Activated CD8-positive, alpha-beta memory T cell treated with anti-CD3 and anti-CD28 coated beads, Interleukin-2, amount 10 ng/mL, durations not matched to agents 7 days and 5 days (primary cell): ENCODE measurements around the gene PIK3R3. TPM values are rescaled to one million over a fixed set of nuclear protein-coding genes. Genes with fewer than 3 reads are reported as not detected.
"Not testable (repeated sequence)": the region's sequence is repeated elsewhere in the genome, so short reads cannot be mapped to it uniquely, and the experiment has no call there.

Source experiments
- ATAC-seq: fragments of 150-1000 bp; cut with Tn5 transposase; one replicate; pipeline ENCODE4 v1.10.0; 2021; ENCODE audit warnings: moderate library complexity
- CTCF ChIA-PET: fragments of 350-600 bp; sonication (Branson Sonifier 250); formaldehyde crosslinking; loops from one replicate; lab custom pipeline; 2021; ENCODE audit warnings: antibody characterized with exemption; lab: Charles Lee
- DNase-seq: peaks from one replicate; pipeline ENCODE4 v3.0.0-alpha.2; 2020
- H3K27ac Mint-ChIP-seq: one replicate; pipeline ENCODE4 v1.8.0; 2021; ENCODE audit warnings: mild to moderate bottlenecking, mixed read lengths
- H3K27me3 Mint-ChIP-seq: one replicate; pipeline ENCODE4 v1.8.0; 2021; ENCODE audit warnings: mixed read lengths
- H3K36me3 Mint-ChIP-seq: one replicate; pipeline ENCODE4 v1.8.0; 2021; ENCODE audit warnings: mild to moderate bottlenecking, mixed read lengths
- H3K4me1 Mint-ChIP-seq: one replicate; pipeline ENCODE4 v1.8.0; 2021; ENCODE audit warnings: mixed read lengths
- H3K4me3 Mint-ChIP-seq: one replicate; pipeline ENCODE4 v1.8.0; 2021; ENCODE audit warnings: mild to moderate bottlenecking, moderate library complexity, mixed read lengths
- H3K9me3 Mint-ChIP-seq: one replicate; pipeline ENCODE4 v1.8.0; 2022; ENCODE audit warnings: low read depth, mixed read lengths
- total RNA-seq, 2 experiments: library from RNA; stranded (reverse); gene quantifications; one replicate each; pipeline ENCODE4 v1.2.3, GENCODE V29; 2021

PIK3R3 gene
- total RNA-seq, 2 experiments from 2014 or later = 6.7 to 9.6 TPM

GRCh38 chr1:46064708-46065107 is 67.7 kb downstream of the PIK3R3 start:
- H3K4me1 Mint-ChIP-seq = peaks cover 27% of the 10 kb centered on the region
- CTCF ChIA-PET = interaction anchor here (1.3 to 2.9 kb wide), 2 partner anchors 28 to 159 kb away, joined by 4 to 10 read pairs; no protein-coding TSS in a partner anchor
- H3K27me3 Mint-ChIP-seq = no peaks in the 10 kb centered on the region
- ATAC-seq (no peak), DNase-seq (no peak)
- peaks cover 15% of the 10 kb centered on the region for H3K36me3 Mint-ChIP-seq
- H3K27ac Mint-ChIP-seq = no peak overlapping the region
- H3K4me3 Mint-ChIP-seq = no peak overlapping the region
- H3K9me3 Mint-ChIP-seq = no peaks in the 10 kb centered on the region

DNA sequence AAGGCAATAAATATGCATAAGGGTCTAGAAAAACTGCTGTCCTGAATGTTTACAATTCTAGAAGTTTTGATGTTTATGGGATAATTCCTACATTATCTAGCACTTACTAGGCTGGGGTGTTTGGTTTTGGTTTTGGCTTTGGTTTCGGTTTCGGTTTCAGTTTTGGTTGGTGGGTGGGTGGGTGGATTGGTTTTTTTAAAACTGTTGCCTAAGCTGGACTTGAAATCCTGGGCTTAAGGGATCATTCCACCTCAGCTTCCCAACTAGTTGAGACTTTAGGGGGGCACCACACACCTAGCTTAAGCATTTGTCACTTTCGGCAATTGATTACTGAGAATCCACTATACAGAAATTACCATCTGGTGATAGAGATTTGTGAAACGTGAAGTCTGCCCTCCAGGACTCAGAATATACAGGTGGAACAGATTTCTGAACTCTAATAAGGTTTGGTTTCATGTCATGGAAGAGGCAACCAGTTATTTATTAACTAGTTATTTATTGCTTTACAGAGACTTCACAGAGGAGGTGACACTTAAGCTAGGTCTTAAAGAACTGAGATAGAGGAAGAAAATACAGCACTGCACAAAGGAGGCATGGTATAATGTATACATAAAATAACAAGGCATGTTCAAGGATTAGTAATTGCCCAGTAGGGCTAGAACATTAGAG is 69.6 kb downstream of the PIK3R3 start:
- peak; percentile 67 for ATAC-seq
- peak; percentile 76 for DNase-seq
- H3K9me3 Mint-ChIP-seq = no peaks in the 10 kb centered on the region
- H3K36me3 Mint-ChIP-seq = peaks cover 19% of the 10 kb centered on the region
- peaks cover 27% of the 10 kb centered on the region for H3K4me1 Mint-ChIP-seq
- no peaks in the 10 kb centered on the region for H3K27me3 Mint-ChIP-seq
- H3K4me3 Mint-ChIP-seq = peak overlapping the region; percentile 29
- peak overlapping the region; percentile 64 for H3K27ac Mint-ChIP-seq
- CTCF ChIA-PET = interaction anchor here (1.2 to 2.9 kb wide), 2 partner anchors 116 to 161 kb away, joined by 3 to 10 read pairs; no protein-coding TSS in a partner anchor

GRCh38 chr1:46061146-46061545 is 71.3 kb downstream of the PIK3R3 start:
- Mint-ChIP-seq H3K27me3 (no peaks in the 10 kb centered on the region), H3K9me3 (no peaks in the 10 kb centered on the region), H3K27ac (no peak overlapping the region), H3K4me3 (no peak overlapping the region), H3K4me1 (peaks cover 27% of the 10 kb centered on the region), H3K36me3 (peaks cover 19% of the 10 kb centered on the region)
- no peak for DNase-seq
- CTCF ChIA-PET = interaction anchor here (1.8 kb wide), 1 partner anchor 186 kb away, joined by 5 read pairs; the partner anchor contains the start of gene RAD54L
- ATAC-seq = no peak

DNA sequence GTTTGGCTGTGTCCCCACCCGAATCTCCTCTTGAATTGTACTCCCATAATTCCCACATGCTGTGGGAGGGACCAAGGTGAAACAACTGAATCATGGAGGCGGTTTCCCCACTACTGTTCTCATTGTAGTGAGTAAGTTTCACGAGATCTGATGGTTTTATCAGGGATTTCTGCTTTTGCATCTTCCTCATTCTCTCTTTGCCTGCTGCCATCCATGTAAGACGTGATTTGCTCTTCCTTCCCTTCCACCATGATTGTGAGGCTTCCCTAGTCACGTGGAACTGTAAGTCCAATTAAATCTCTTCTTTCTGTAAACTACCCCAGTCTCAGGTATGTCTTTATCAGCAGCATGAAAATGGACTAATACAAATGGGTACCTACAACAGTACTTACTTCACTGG is 73.5 kb downstream of the PIK3R3 start:
- Mint-ChIP-seq H3K27me3 (no peaks in the 10 kb centered on the region), H3K4me3 (no peak overlapping the region), H3K36me3 (peaks cover 17% of the 10 kb centered on the region), H3K27ac (no peak overlapping the region), H3K4me1 (peaks cover 16% of the 10 kb centered on the region), H3K9me3 (no peaks in the 10 kb centered on the region)
- CTCF ChIA-PET = no interaction called here
- ATAC-seq = no peak
- no peak for DNase-seq

GRCh38 chr1:46057781-46058180 is 74.6 kb downstream of the PIK3R3 start:
- Mint-ChIP-seq H3K4me3 (no peak overlapping the region), H3K27ac (no peak overlapping the region), H3K9me3 (no peaks in the 10 kb centered on the region), H3K4me1 (peaks cover 8% of the 10 kb centered on the region), H3K27me3 (no peaks in the 10 kb centered on the region), H3K36me3 (peaks cover 14% of the 10 kb centered on the region)
- no peak for ATAC-seq
- CTCF ChIA-PET = no interaction called here
- no peak for DNase-seq

- H3K27ac Mint-ChIP-seq, H3K4me1 Mint-ChIP-seq, ATAC-seq, CTCF ChIA-PET, H3K27me3 Mint-ChIP-seq, H3K4me3 Mint-ChIP-seq, DNase-seq, H3K9me3 Mint-ChIP-seq: not testable (repeated sequence)
- peaks cover 14% of the 10 kb centered on the region for H3K36me3 Mint-ChIP-seq
Measured at GRCh38 chr1:46057215-46057614, 75.2 kb downstream of the PIK3R3 start.

GRCh38 chr1:46056325-46056724 is 76.1 kb downstream of the PIK3R3 start:
- H3K4me3 Mint-ChIP-seq = no peak overlapping the region
- CTCF ChIA-PET = no interaction called here
- DNase-seq (no peak), ATAC-seq (no peak)
- no peak overlapping the region for H3K27ac Mint-ChIP-seq
- no peaks in the 10 kb centered on the region for H3K9me3 Mint-ChIP-seq
- H3K36me3 Mint-ChIP-seq = peaks cover 9% of the 10 kb centered on the region
- H3K4me1 Mint-ChIP-seq = no peaks in the 10 kb centered on the region
- H3K27me3 Mint-ChIP-seq = no peaks in the 10 kb centered on the region

DNA sequence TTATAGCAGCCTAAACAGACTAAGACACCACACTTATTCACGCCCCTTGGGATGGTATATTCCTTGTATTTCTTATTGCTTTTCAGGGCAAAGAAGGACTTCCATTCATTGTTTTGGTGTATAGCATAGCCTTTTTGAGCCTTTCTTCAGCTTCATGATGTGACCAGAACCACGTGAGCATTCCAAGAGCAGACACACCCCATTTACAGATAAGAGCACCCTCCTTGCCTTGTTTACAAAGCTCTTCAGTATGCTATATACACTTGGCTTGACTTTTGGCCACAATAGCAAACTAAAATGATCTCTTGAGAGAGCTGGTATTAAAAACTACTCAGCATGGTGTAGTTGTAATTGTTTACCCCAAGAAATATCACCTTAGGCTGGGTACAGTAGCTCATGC is 78.7 kb downstream of the PIK3R3 start:
- Mint-ChIP-seq H3K27me3 (peaks cover under 1% of the 10 kb centered on the region), H3K4me1 (no peaks in the 10 kb centered on the region), H3K36me3 (no peaks in the 10 kb centered on the region), H3K27ac (no peak overlapping the region), H3K9me3 (no peaks in the 10 kb centered on the region), H3K4me3 (no peak overlapping the region)
- CTCF ChIA-PET = interaction anchor here (0.6 kb wide), 1 partner anchor 11 kb away, joined by 3 read pairs; no protein-coding TSS in a partner anchor
- DNase-seq (no peak), ATAC-seq (no peak)

DNA sequence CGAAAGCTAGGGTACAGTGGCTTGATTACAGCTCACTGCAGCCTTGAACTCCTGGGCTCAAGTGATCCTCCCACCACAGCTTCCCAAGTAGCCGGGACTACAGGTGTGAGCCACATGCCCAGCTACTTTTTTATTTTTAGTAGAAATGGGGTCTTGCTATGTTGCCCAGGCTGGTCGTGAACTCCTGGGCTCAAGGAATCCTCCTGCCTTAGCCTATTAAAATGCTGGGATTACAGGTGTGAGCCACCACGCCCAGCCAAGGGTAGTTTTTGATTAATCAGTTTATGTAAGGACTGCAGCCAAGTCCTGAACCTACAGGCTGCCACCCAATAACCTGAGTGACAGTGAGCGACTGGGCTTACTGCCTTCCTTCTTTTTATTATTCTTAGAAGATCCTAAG is 88.3 kb downstream of the PIK3R3 start:
- Mint-ChIP-seq H3K9me3 (no peaks in the 10 kb centered on the region), H3K36me3 (no peaks in the 10 kb centered on the region), H3K4me3 (no peak overlapping the region), H3K27me3 (peaks cover 3% of the 10 kb centered on the region), H3K27ac (no peak overlapping the region), H3K4me1 (peaks cover 7% of the 10 kb centered on the region)
- CTCF ChIA-PET = interaction anchor here (1.1 kb wide), 1 partner anchor 180 kb away, joined by 3 read pairs; no protein-coding TSS in a partner anchor
- DNase-seq = no peak
- no peak for ATAC-seq

- H3K27ac Mint-ChIP-seq = no peak overlapping the region
- H3K36me3 Mint-ChIP-seq = no peaks in the 10 kb centered on the region
- CTCF ChIA-PET = interaction anchor here (0.6 to 1.1 kb wide), 2 partner anchors 10 to 180 kb away, joined by 3 read pairs; no protein-coding TSS in a partner anchor
- H3K27me3 Mint-ChIP-seq = peaks cover under 1% of the 10 kb centered on the region
- no peaks in the 10 kb centered on the region for H3K9me3 Mint-ChIP-seq
- ATAC-seq (peak; percentile 27), DNase-seq (no peak)
- no peak overlapping the region for H3K4me3 Mint-ChIP-seq
- peaks cover 7% of the 10 kb centered on the region for H3K4me1 Mint-ChIP-seq
Measured at GRCh38 chr1:46043458-46044017, 88.9 kb downstream of the PIK3R3 start.

DNA sequence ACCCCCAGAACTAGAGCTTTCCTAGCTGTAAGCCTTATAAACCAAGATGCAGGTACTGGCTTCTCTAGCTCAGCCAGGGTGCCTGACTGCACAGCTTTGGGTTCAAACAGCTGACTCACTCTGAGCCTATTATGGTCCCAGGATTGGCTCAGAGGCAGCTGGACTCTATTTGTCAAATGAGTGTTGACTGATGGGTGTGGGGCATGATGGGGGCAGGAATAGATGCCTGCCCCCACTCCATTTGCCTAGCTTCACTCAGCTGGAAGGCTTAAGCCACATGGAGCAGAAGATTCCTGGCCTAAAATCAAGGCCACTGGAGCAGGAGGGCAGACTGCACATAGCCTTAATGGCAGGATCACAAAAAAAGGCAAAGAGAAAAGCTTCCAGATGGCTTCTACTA is 90.5 kb downstream of the PIK3R3 start:
- Mint-ChIP-seq H3K27ac (no peak overlapping the region), H3K4me3 (no peak overlapping the region), H3K4me1 (peaks cover 7% of the 10 kb centered on the region), H3K27me3 (no peaks in the 10 kb centered on the region), H3K36me3 (no peaks in the 10 kb centered on the region), H3K9me3 (no peaks in the 10 kb centered on the region)
- CTCF ChIA-PET = interaction anchor here (0.6 to 1.4 kb wide), 3 partner anchors 79 to 177 kb away, joined by 3 read pairs; no protein-coding TSS in a partner anchor
- no peak for ATAC-seq
- DNase-seq = no peak

- Mint-ChIP-seq H3K36me3 (no peaks in the 10 kb centered on the region), H3K9me3 (no peaks in the 10 kb centered on the region), H3K27ac (no peak overlapping the region), H3K4me1 (peaks cover 7% of the 10 kb centered on the region), H3K27me3 (no peaks in the 10 kb centered on the region), H3K4me3 (no peak overlapping the region)
- no peak for DNase-seq
- CTCF ChIA-PET = interaction anchor here (0.6 to 1.4 kb wide), 3 partner anchors 80 to 178 kb away, joined by 3 read pairs; no protein-coding TSS in a partner anchor
- ATAC-seq = no peak
Measured at GRCh38 chr1:46041551-46041950, 90.9 kb downstream of the PIK3R3 start.

DNA sequence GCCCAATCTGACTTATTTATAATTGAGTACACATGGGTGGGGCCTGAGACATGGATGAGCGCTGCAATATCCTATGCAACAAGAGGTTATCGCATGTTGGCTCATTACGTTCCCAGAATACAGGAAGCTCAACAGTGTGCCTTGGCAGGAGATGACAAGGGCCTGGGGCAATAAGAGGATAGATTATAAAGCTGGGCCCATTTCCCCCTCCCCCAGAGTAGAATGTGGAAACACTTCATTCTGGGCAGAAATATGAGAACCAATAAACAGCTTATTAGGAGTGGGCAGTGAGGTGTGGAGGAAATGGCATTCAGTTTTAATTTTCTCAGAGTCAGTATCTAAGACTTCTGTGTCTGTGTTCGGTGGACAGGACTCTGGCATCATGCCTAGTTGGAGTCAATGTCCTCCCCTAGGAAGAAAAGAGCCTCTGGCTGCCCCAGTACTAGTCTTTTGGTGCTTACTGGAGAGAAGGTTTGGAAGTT is 92.8 kb downstream of the PIK3R3 start:
- Mint-ChIP-seq H3K27ac (no peak overlapping the region), H3K4me3 (no peak overlapping the region), H3K4me1 (peaks cover 7% of the 10 kb centered on the region), H3K9me3 (no peaks in the 10 kb centered on the region), H3K27me3 (no peaks in the 10 kb centered on the region), H3K36me3 (no peaks in the 10 kb centered on the region)
- CTCF ChIA-PET = interaction anchor here (3.1 to 3.8 kb wide), 2 partner anchors 142 to 184 kb away, joined by 19 to 21 read pairs; no protein-coding TSS in a partner anchor
- DNase-seq = no peak
- ATAC-seq = no peak
